OCI-LY1 (cell line): ENCODE results near the gene TRPM2.

Source experiments
- H2AFZ ChIP-seq: fragments of 200-600 bp; sonication (generic), shearing (Covaris generic); 2 replicates; pipeline ENCODE4 v1.6.0; 2014; ENCODE audit warnings: antibody characterized with exemption, mild to moderate bottlenecking, low read length
- H3F3A ChIP-seq: fragments of 200-600 bp; sonication (generic), shearing (Covaris generic); 2 replicates; pipeline ENCODE4 v1.6.0; 2014; ENCODE audit warnings: mild to moderate bottlenecking, antibody characterized with exemption, low read length, moderate library complexity; ENCODE audit not compliant: insufficient read depth
- H3K27ac ChIP-seq: fragments of 200-600 bp; sonication (generic); 2 replicates; pipeline ENCODE4 v1.5.1; 2014; ENCODE audit warnings: low read length, mixed run types, mild to moderate bottlenecking, low read depth; ENCODE audit not compliant: poor library complexity, severe bottlenecking
- H3K27me3 ChIP-seq: fragments of 200-600 bp; sonication (generic); 2 replicates; pipeline ENCODE4 v1.6.0; 2014; ENCODE audit warnings: antibody characterized with exemption, mild to moderate bottlenecking, low read length, moderate library complexity; ENCODE audit not compliant: insufficient read depth
- H3K36me3 ChIP-seq: fragments of 200-600 bp; sonication (generic); 2 replicates; pipeline ENCODE4 v1.6.1; 2014; ENCODE audit warnings: mild to moderate bottlenecking, antibody characterized with exemption, low read length, moderate library complexity, mixed read lengths; ENCODE audit not compliant: insufficient read depth
- H3K4me1 ChIP-seq: fragments of 200-600 bp; sonication (generic); 2 replicates; pipeline ENCODE4 v1.5.1; 2014; ENCODE audit warnings: mild to moderate bottlenecking, low read length, moderate library complexity; ENCODE audit not compliant: insufficient read depth, severe bottlenecking
- H3K4me2 ChIP-seq: fragments of 200-600 bp; sonication (generic), shearing (Covaris generic); 2 replicates; pipeline ENCODE4 v1.6.1; 2014; ENCODE audit warnings: low read length
- H3K4me3 ChIP-seq: fragments of 200-600 bp; sonication (generic); 2 replicates; pipeline ENCODE4 v1.5.1; 2014; ENCODE audit warnings: low read length, low read depth, mild to moderate bottlenecking, mixed read lengths; ENCODE audit not compliant: poor library complexity, severe bottlenecking
- H3K79me2 ChIP-seq: fragments of 200-600 bp; shearing (Covaris generic); 2 replicates; pipeline ENCODE4 v1.6.1; 2016; ENCODE audit warnings: mixed run types, low read length, mixed read lengths; ENCODE audit not compliant: insufficient read depth
- H3K9ac ChIP-seq: fragments of 200-600 bp; sonication (generic), shearing (Covaris generic); 2 replicates; pipeline ENCODE4 v1.6.1; 2014; ENCODE audit warnings: mild to moderate bottlenecking, low read length, mixed read lengths
- H3K9me2 ChIP-seq: fragments of 200-600 bp; sonication (generic), shearing (Covaris generic); 2 replicates; pipeline ENCODE4 v1.6.1; 2014; ENCODE audit warnings: low read depth, mild to moderate bottlenecking, low read length, mixed read lengths
- H3K9me3 ChIP-seq: fragments of 200-600 bp; shearing (Covaris generic); 2 replicates; pipeline ENCODE4 v1.6.1; 2014; ENCODE audit warnings: low read length, mixed read lengths
- H4K20me1 ChIP-seq: fragments of 200-600 bp; sonication (generic), shearing (Covaris generic); 2 replicates; pipeline ENCODE4 v1.6.0; 2016; ENCODE audit warnings: mild to moderate bottlenecking, low read length; ENCODE audit not compliant: insufficient read depth
- CTCF ChIP-seq: fragments of 200-600 bp; sonication (generic), shearing (Covaris generic); IDR thresholded peaks from 2 replicates; pipeline ENCODE4 v1.5.1; 2017; ENCODE audit warnings: mild to moderate bottlenecking, antibody characterized with exemption, low read length, moderate library complexity, mixed read lengths
- EZH2 ChIP-seq: fragments of 200-600 bp; sonication (generic), shearing (Covaris generic); IDR thresholded peaks from 2 replicates; pipeline ENCODE4 v1.8.0; 2017; ENCODE audit warnings: borderline replicate concordance, mixed run types, mild to moderate bottlenecking, antibody characterized with exemption, low read length, moderate library complexity, mixed read lengths

The TRPM2 gene

GRCh38 chr21:44377922-44378645, 24.7 kb downstream of the TRPM2 start:
- no peaks in the 10 kb centered on the region for H3K9me2 ChIP-seq
- no peak overlapping the region for H3K4me2 ChIP-seq
- H3K4me1 ChIP-seq = no peaks in the 10 kb centered on the region
- H3F3A ChIP-seq = no peaks in the 10 kb centered on the region
- TF ChIP-seq CTCF (no peak), EZH2 (no peak)
- no peak overlapping the region for H3K4me3 ChIP-seq
- H3K27me3 ChIP-seq = peaks cover 12% of the 10 kb centered on the region; the same call in 1 of the 2 replicates
- H2AFZ ChIP-seq = no peak overlapping the region
- H3K36me3 ChIP-seq = no peaks in the 10 kb centered on the region
- no peaks in the 10 kb centered on the region for H3K79me2 ChIP-seq
- H4K20me1 ChIP-seq = no peaks in the 10 kb centered on the region
- no peak overlapping the region for H3K9ac ChIP-seq
- H3K9me3 ChIP-seq = no peaks in the 10 kb centered on the region
- H3K27ac ChIP-seq = no peak overlapping the region

- Histone ChIP-seq H3K27ac (no peak overlapping the region), H3K36me3 (no peaks in the 10 kb centered on the region), H3F3A (no peaks in the 10 kb centered on the region), H3K9ac (no peak overlapping the region), H4K20me1 (no peaks in the 10 kb centered on the region), H3K4me3 (no peak overlapping the region), H2AFZ (no peak overlapping the region), H3K9me3 (no peaks in the 10 kb centered on the region), H3K79me2 (no peaks in the 10 kb centered on the region), H3K4me1 (no peaks in the 10 kb centered on the region), H3K9me2 (no peaks in the 10 kb centered on the region), H3K4me2 (no peak overlapping the region), H3K27me3 (peaks cover 12% of the 10 kb centered on the region; the same call in 1 of the 2 replicates)
- TF ChIP-seq CTCF (no peak), EZH2 (no peak)
Observed at GRCh38 chr21:44378646-44379514, 25.5 kb downstream of the TRPM2 start.

GRCh38 chr21:44379515-44379848, 26.1 kb downstream of the TRPM2 start:
- H3K4me1 ChIP-seq = no peaks in the 10 kb centered on the region
- H3K79me2 ChIP-seq = no peaks in the 10 kb centered on the region
- H4K20me1 ChIP-seq = no peaks in the 10 kb centered on the region
- no peak overlapping the region for H3K9ac ChIP-seq
- no peak overlapping the region for H3K27ac ChIP-seq
- H3K9me2 ChIP-seq = no peaks in the 10 kb centered on the region
- no peak overlapping the region for H3K4me3 ChIP-seq
- H3K9me3 ChIP-seq = no peaks in the 10 kb centered on the region; the same call in 1 of the 2 replicates
- peaks cover 12% of the 10 kb centered on the region; the same call in 1 of the 2 replicates for H3K27me3 ChIP-seq
- no peak overlapping the region for H3K4me2 ChIP-seq
- TF ChIP-seq CTCF = no peak
- TF ChIP-seq EZH2 = no peak
- H2AFZ ChIP-seq = no peak overlapping the region
- no peaks in the 10 kb centered on the region for H3K36me3 ChIP-seq
- H3F3A ChIP-seq = no peaks in the 10 kb centered on the region
